Tibial nerve (tissue), 4 donors: Measurements from ENCODE around the gene SYTL3.

Experiments used
- EP300 ChIP-seq, 2 donors: sonication (generic); formaldehyde crosslinking; IDR thresholded peaks; one replicate each; pipeline ENCODE4 v1.6.1; 2017; ENCODE audit warnings: antibody characterized with exemption in 2 of 2, mild to moderate bottlenecking in 1 of 2
- POLR2A ChIP-seq, 2 donors: fragments of 450-650 bp; IDR thresholded peaks; one replicate each; pipeline ENCODE4 v1.6.1; 2017; ENCODE audit warnings: antibody characterized with exemption in 2 of 2, mild to moderate bottlenecking in 2 of 2, moderate library complexity in 2 of 2
- TF ChIP-seq, protein P1 (sequence below), 5 experiments: fragments of 200-600 bp in 3 of 5; fragments of 450-650 bp in 2 of 5; sonication (generic) in 3 of 5; IDR thresholded peaks; one replicate each; pipeline ENCODE4 v1.5.1; 2016 to 2019; ENCODE audit warnings: antibody characterized with exemption in 5 of 5, mild to moderate bottlenecking in 3 of 5, moderate library complexity in 2 of 5

DNA sequence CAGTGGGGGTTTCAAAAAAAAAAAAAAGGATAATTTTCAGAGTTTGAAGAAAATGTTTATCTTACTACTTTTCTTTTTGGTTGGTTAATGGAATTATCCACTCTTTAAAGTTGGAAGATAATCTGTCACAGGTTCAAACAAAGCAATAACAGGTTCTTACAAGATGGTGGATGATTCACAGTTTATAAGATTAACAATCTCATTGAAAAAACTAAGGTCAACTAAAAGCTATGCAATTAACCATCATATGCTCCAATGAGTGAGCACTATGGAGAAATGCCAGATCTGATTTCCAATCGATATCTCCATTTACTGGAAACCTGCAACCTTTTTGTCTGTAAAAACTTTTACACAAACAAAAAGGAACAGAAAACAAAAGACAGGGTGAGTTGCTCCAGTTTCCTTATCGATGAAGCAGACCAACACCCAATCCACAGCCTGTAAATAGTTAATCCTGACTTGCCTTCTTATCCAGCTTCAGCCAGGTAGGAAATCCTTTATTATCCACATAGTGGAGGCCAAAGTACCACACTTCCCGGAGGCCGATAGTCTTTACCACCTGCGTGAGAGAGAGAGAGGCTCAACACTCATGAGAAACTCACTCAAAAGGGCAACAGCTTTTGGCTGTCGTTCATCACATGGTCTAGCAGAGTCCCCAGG, 136.9 kb downstream of the SYTL3 start:
- TF ChIP-seq, protein P1, sequence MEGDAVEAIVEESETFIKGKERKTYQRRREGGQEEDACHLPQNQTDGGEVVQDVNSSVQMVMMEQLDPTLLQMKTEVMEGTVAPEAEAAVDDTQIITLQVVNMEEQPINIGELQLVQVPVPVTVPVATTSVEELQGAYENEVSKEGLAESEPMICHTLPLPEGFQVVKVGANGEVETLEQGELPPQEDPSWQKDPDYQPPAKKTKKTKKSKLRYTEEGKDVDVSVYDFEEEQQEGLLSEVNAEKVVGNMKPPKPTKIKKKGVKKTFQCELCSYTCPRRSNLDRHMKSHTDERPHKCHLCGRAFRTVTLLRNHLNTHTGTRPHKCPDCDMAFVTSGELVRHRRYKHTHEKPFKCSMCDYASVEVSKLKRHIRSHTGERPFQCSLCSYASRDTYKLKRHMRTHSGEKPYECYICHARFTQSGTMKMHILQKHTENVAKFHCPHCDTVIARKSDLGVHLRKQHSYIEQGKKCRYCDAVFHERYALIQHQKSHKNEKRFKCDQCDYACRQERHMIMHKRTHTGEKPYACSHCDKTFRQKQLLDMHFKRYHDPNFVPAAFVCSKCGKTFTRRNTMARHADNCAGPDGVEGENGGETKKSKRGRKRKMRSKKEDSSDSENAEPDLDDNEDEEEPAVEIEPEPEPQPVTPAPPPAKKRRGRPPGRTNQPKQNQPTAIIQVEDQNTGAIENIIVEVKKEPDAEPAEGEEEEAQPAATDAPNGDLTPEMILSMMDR (IDR thresholded peaks at IDR 0.05) = no peak
- TF ChIP-seq POLR2A (IDR thresholded peaks at IDR 0.05) (no peak), EP300 (IDR thresholded peaks at IDR 0.05) (no peak)
